SK-N-MC (cell line): ENCODE data around the gene SMURF1.

Experiments
- EZH2 ChIP-seq: fragments of 200-600 bp; sonication (generic); IDR thresholded peaks from one replicate; pipeline ENCODE4 v1.6.1; 2017; ENCODE audit warnings: antibody characterized with exemption
- POLR2AphosphoS5 ChIP-seq: IDR thresholded peaks from 2 replicates; pipeline ENCODE4 v1.6.1; 2012; ENCODE audit warnings: mild to moderate bottlenecking, low read depth, low read length, borderline replicate concordance

DNA sequence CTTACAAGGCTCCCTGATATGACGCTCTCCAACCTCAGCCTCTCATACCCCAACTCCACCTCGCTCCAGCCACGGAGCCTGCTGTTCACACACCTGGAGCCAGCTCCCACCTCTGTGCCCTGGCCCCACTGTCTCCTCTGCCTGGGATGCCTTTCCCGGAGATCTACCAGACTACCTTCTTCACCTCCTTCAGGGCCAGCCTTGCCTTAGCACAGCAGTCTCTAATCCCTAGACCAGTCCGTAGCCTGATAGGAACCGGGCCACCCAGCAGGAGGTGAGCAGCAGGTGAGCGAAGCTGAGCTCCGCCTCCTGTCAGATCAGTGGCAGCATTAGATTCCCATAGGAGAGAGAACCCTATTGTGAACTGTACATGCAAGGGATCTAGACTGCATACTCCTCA, 23.2 kb upstream of the SMURF1 start:
- TF ChIP-seq POLR2AphosphoS5, result no peak
- TF ChIP-seq EZH2, result no peak
